ENCODE results near the gene RABGAP1L.

GRCh38 chr1:174569240-174569639 is 409.9 kb downstream of the RABGAP1L start:
- TF ChIP-seq SUZ12 (IDR thresholded peaks at IDR 0.05; ENCODE audit: extremely low read depth, insufficient read depth, insufficient read length), result no peak
- no peak for TF ChIP-seq YY1 (IDR thresholded peaks at IDR 0.05; ENCODE audit: insufficient read depth, insufficient read length)
- no peak for TF ChIP-seq ZNF274 (IDR thresholded peaks at IDR 0.05; ENCODE audit: low read depth, low read length)

All from NT2/D1 (cell line).